Activated T-helper 9 cell treated with anti-CD3 and anti-CD28 coated beads, Interleukin-2, amount 50 U/mL, for 16 hours (primary cell): ENCODE results near the gene LPO.

Experiments used
- DNase-seq: peaks from one replicate; pipeline ENCODE4 v3.0.0-alpha.2; 2020; ENCODE audit warnings: low read depth

The LPO gene

GRCh38 chr17:58278661-58279015 lies 40.3 kb downstream of the LPO start:
- no peak for DNase-seq

- no peak for DNase-seq
Measured at GRCh38 chr17:58279016-58279711, 40.8 kb downstream of the LPO start.

- no peak for DNase-seq
Measured at GRCh38 chr17:58279736-58280479, 41.5 kb downstream of the LPO start.

- no peak for DNase-seq
Measured at GRCh38 chr17:58280480-58281217, 42.3 kb downstream of the LPO start, which contains the start of gene MPO. Gene MPO (minus strand): TSS chr17:58280935. CDS start chr17:58280758, 177 bp downstream.

GRCh38 chr17:58281511-58282011 lies 43.2 kb downstream of the LPO start:
- no peak for DNase-seq

GRCh38 chr17:58282442-58282841 lies 44.1 kb downstream of the LPO start:
- no peak for DNase-seq

GRCh38 chr17:58283674-58284612 lies 45.6 kb downstream of the LPO start:
- DNase-seq = no peak

- DNase-seq = no peak
Measured at GRCh38 chr17:58284613-58285421, 46.4 kb downstream of the LPO start.

GRCh38 chr17:58285422-58285810 lies 47.0 kb downstream of the LPO start:
- DNase-seq = no peak

GRCh38 chr17:58289869-58290268 lies 51.5 kb downstream of the LPO start:
- DNase-seq = no peak

- no peak for DNase-seq
Measured at GRCh38 chr17:58291246-58291645, 52.9 kb downstream of the LPO start.

- no peak for DNase-seq
Measured at GRCh38 chr17:58294034-58294433, 55.6 kb downstream of the LPO start.

- no peak for DNase-seq
Measured at GRCh38 chr17:58300336-58300735, 62.0 kb downstream of the LPO start.

GRCh38 chr17:58301504-58302150 lies 63.2 kb downstream of the LPO start:
- no peak for DNase-seq

GRCh38 chr17:58302171-58302918 lies 64.0 kb downstream of the LPO start:
- no peak for DNase-seq

GRCh38 chr17:58302919-58303585 lies 64.7 kb downstream of the LPO start:
- no peak for DNase-seq

- peak; percentile 47 for DNase-seq
Measured at GRCh38 chr17:58303971-58304749, 65.8 kb downstream of the LPO start.
